Measurements from ENCODE around the gene LRP4.

GRCh38 chr11:46855167-46855566 is 63.2 kb downstream of the LRP4 start:
- no peak for TF ChIP-seq CTCF (tag by site-specific recombination; IDR thresholded peaks at IDR 0.05)
- no peak for TF ChIP-seq SP3 (tag by site-specific recombination; IDR thresholded peaks at IDR 0.05)
- no peak for TF ChIP-seq ZNF274 (IDR thresholded peaks at IDR 0.05; ENCODE audit: low read length)
- TF ChIP-seq ZNF274 (tag by site-specific recombination; IDR thresholded peaks at IDR 0.05; ENCODE audit: borderline replicate concordance): no peak
- no peak for TF ChIP-seq ZNF16 (tag by site-specific recombination; IDR thresholded peaks at IDR 0.05; ENCODE audit: low read depth)
- no peak for TF ChIP-seq ZNF2 (tag by site-specific recombination; IDR thresholded peaks at IDR 0.05)
- TF ChIP-seq ZBTB48 (tag by site-specific recombination; IDR thresholded peaks at IDR 0.05): no peak
- TF ChIP-seq ZXDB (tag by site-specific recombination; IDR thresholded peaks at IDR 0.05): no peak

All from HEK293 (cell line).